GM18507 (cell line): Measurements from ENCODE around the gene LY6G5B.

Source experiments
- DNase-seq: peaks from one replicate; pipeline ENCODE4 v3.0.0; 2011; ENCODE audit warnings: low read depth; ENCODE audit not compliant: insufficient read length; ENCODE audit errors: extremely low spot score
- FAIRE-seq: peaks from 2 replicates; lab custom pipeline; 2011; peaks lifted over from hg19 to GRCh38; lab: Jason Lieb, UNC

LY6G5B gene

GRCh38 chr6:31687860-31688693 is 18.3 kb downstream of the LY6G5B start:
- FAIRE-seq (no peak), DNase-seq (no peak)

GRCh38 chr6:31689249-31690110 is 19.7 kb downstream of the LY6G5B start:
- DNase-seq (no peak), FAIRE-seq (no peak)

DNA sequence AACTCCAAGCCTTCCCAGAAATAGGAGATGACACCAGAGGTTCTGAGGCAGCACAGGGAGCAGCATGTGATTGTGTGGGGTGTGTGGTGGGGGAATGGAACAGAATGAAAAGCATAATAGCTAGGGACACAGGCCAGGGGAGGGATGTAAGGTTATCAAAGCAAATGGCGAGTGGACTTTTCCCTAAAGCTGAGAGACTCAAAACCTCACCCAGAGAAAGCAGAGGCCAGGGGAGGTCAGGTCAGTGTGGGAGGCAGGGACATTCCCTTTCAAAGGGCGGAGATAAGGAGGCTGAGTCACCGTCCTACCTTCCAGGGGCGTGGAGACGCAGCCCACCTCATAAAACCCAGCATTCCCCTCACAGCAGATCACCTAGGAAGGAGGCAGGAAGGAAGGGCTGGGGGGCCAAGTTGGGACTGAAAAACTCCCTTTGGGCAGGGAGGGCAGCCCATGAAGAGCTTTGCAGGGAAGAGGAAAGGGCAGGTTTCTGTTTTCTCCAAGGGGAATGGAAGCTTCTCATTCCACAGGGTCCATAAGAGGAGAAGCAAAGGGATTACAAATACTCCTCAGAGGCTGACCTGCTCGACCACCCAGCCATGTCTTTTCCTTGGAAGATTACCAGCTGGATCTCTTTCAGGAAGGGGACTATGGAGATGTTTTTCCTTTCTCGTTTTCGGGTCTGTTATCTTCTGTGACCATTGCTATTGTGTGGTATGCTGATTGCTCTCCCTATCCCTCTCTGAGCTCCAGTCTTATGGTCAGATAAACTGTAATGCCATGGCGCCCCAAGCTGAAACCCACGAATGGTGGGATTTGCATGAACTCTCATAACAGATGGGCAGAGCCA is 20.7 kb downstream of the LY6G5B start:
- no peak for DNase-seq
- FAIRE-seq, result no peak

DNA sequence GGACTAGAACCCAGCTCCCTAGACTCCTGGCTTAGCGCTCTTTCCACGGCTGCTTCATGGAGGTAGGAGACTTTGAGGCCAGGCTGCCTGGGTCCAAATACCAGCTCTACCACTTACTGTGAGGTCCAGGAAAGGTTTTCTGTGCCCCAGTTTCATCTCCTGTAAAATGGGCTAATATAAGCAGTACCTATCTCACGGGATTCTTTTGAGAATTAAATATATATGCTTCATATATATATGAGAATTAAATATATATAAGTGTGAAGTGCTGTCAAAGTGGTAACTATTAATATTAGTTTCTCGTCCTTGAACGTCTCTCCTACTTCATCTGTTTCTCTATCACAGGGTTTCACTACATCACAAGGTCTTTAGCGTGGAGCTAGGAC is 21.3 kb downstream of the LY6G5B start:
- no peak for FAIRE-seq
- no peak for DNase-seq

DNA sequence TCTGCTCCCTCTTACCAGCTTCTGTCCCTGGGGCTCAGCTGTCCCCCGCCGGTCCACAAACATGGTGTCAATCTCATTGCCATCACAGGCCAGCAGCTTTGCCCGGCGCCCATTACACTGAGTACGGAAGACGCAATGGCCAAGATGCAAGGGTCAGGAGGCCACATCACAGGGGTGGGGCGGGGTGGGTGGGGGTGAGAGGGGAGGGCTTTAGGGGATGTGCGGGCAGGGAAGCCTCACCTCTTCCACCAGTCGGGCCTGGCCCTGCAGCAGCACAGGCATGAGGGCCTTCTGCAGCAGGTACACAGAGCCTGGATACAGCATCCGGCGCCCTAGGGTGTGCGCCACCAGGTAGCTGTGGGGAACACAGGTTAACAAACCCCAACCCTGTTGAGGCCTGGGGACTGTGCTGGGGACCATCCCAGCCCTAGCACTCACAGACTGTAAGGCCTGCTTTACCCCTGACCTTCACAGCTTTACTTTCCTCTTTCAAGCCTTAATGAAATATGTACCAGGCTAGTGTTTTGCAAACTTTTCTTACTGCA is 21.9 kb downstream of the LY6G5B start:
- FAIRE-seq (no peak), DNase-seq (no peak)

DNA sequence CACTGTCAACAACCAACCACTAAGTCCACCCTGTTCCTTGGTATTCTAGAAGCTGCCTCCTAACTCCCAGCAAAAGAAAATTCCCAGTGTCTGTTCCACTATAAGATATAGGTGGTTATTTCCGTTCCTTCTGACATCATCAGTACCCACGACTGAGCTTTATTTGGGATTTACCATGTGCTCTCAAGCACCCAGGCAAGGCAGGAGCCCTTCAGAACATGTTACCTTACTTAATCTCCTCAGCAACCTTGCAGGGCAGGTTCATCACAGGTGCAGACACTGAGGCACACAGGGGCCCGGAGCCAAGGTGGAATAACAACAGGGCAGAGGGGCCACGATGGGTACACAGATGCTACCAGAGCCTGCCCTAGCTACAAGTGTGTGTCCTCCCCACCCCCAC is 22.6 kb downstream of the LY6G5B start:
- no peak for FAIRE-seq
- DNase-seq, result no peak

- FAIRE-seq (no peak), DNase-seq (no peak)
Observed at GRCh38 chr6:31692886-31693285, 23.1 kb downstream of the LY6G5B start.

GRCh38 chr6:31693535-31693934 is 23.8 kb downstream of the LY6G5B start:
- FAIRE-seq (no peak), DNase-seq (no peak)

DNA sequence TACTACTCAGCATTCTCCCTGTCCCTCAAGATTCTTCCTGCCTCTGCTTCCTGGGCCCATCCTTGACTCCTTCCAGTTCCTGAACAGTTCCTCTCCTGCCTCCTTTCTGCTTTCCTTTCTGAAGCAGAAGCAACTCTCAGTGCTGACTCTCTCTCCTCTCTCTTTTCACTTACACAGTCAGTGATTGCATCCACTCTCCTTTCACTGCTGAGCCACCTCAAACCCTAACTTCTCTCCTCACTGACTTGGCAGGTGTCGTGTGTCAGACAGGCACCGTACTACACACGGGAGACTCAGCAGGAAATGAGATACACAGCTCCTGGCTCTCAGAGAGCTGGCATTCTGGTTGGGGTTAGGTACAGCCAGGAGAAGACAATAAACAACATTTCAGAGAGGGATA is 27.8 kb downstream of the LY6G5B start:
- DNase-seq (no peak), FAIRE-seq (no peak)

DNA sequence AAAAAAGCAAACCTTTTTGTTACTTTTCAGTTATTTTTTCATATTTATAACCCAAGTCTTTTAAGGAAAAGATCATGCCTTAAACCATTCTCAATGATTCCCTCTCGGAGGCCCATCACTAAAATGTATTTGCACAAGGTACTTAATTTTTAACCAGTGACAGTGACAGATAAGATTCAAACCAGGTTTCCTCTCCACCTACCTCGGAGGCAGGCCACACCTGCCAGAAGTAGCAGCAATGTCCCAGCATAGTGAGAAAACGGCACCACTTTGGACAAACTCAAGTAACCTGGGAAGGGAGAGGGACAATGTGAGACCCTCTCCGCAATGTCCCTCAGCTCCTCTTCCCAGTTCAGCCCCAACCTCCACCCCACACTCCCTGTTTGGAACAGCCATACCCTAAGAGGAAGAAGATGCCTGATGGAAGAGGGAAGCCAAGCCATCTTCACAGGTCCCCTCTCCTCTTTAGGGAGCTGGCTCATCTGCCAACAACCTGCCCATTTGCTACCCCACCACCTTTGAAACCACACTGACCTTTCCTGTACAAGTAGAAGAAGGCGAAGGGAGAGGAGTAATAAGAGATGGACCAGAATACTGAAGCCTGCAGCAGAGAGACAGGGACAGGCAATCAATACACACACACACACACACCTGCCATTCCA is 31.1 kb downstream of the LY6G5B start:
- DNase-seq, result no peak
- no peak for FAIRE-seq

- DNase-seq, result no peak
- no peak for FAIRE-seq
Observed at GRCh38 chr6:31701666-31702404, 32.1 kb downstream of the LY6G5B start.

GRCh38 chr6:31702405-31702818 is 32.6 kb downstream of the LY6G5B start:
- FAIRE-seq (no peak), DNase-seq (no peak)

- peak; percentile 99 for DNase-seq
Observed at GRCh38 chr6:31702819-31703716, 33.3 kb downstream of the LY6G5B start, which contains the start of gene ABHD16A. Gene ABHD16A, minus strand, starts transcription at chr6:31703324. Its CDS starts 43 bp downstream, at chr6:31703281.

GRCh38 chr6:31705931-31706330 is 36.2 kb downstream of the LY6G5B start:
- no peak for FAIRE-seq
- no peak for DNase-seq

More at GRCh38 chr6:31702819-31703716, 33.3 kb downstream of the LY6G5B start, which contains the start of gene ABHD16A:
- FAIRE-seq, result peak; percentile 99

DNA sequence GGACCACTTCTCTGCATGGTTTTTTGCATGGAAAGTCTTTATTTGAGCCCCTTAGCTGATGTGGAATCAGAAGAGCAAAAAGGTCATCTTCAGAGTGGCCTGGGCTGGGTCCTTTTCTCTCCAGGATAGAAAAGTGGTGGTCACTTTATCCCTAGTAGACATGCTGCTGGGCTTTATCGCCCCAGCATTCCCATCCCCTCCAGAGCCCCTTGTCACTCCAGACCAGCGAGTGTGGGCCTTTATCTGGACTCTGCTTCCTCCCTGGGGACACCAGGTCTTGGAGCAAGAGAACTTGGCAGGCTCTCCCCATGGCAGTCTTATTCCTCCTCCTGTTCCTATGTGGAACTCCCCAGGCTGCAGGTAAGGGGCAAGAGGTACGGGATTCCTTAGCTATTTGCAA is 36.8 kb downstream of the LY6G5B start, which contains the start of gene LY6G6F:
LY6G6F (plus strand) TSS at position 268 of the 400 bp plus-strand sequence; CDS start at position 309, 41 bp downstream.
- DNase-seq, result no peak

DNA sequence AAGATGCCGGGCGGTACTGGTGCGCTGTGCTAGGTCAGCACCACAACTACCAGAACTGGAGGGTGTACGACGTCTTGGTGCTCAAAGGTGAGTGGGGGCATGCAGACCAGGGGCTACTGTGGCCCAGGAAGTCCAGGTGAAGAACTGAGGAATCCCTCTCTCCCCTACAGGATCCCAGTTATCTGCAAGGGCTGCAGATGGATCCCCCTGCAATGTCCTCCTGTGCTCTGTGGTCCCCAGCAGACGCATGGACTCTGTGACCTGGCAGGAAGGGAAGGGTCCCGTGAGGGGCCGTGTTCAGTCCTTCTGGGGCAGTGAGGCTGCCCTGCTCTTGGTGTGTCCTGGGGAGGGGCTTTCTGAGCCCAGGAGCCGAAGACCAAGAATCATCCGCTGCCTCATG is 37.9 kb downstream of the LY6G5B start:
- FAIRE-seq, result no peak

More for the DNA sequence above, 36.8 kb downstream of the LY6G5B start, which contains the start of gene LY6G6F:
- no peak for FAIRE-seq

GRCh38 chr6:31708224-31708623 is 38.4 kb downstream of the LY6G5B start:
- DNase-seq (no peak), FAIRE-seq (no peak)

More for the DNA sequence above, 37.9 kb downstream of the LY6G5B start:
- DNase-seq, result no peak
